HepG2 (cell line): Measurements from ENCODE around the gene PRSS27. TPM values are rescaled to one million over a fixed set of nuclear protein-coding genes. Genes with fewer than 3 reads are reported as not detected.
A peak's percentile ranks its signal among the peaks of the same experiment; 100 is the strongest.

Experiments used
- EED ChIP-seq: sonication (generic); formaldehyde crosslinking; IDR thresholded peaks from 2 replicates; pipeline ENCODE4 v1.5.0; 2020; ENCODE audit warnings: mild to moderate bottlenecking, missing genetic modification reagents
- HMG20B ChIP-seq: conservative IDR thresholded peaks from 2 replicates; pipeline ENCODE4 v1.6.1; 2016; ENCODE audit warnings: missing genetic modification reagents, missing compliant biosample characterization
- HMGA1 ChIP-seq: sonication (generic); formaldehyde crosslinking; conservative IDR thresholded peaks from 2 replicates; pipeline ENCODE4 v1.4.0; 2020; ENCODE audit warnings: missing genetic modification reagents
- JUNB ChIP-seq: sonication (generic); formaldehyde crosslinking; IDR thresholded peaks from 2 replicates; pipeline ENCODE4 v1.8.0; 2022; ENCODE audit warnings: missing genetic modification reagents, mild to moderate bottlenecking, borderline replicate concordance
- KLF13 ChIP-seq: sonication (generic); formaldehyde crosslinking; IDR thresholded peaks from 2 replicates; pipeline ENCODE4 v1.4.0; 2020; ENCODE audit warnings: mild to moderate bottlenecking, missing genetic modification reagents
- MAZ ChIP-seq, 2 experiments: sonication (generic) in 1 of 2; formaldehyde crosslinking in 1 of 2; IDR thresholded peaks; 2 replicates each; pipeline versions ENCODE4 v1.5.0 to v1.6.1; 2012 to 2020; ENCODE audit warnings: low read depth in 2 of 2, mild to moderate bottlenecking in 2 of 2, borderline replicate concordance in 1 of 2, improper control_type of control experiment in 1 of 2, low read length in 1 of 2, missing genetic modification reagents in 1 of 2, moderate library complexity in 1 of 2
- MYC ChIP-seq: sonication (generic); formaldehyde crosslinking; IDR thresholded peaks from 2 replicates; pipeline ENCODE4 v1.9.0; 2021; ENCODE audit warnings: missing genetic modification reagents, borderline replicate concordance
- MYNN ChIP-seq: sonication (generic); formaldehyde crosslinking; IDR thresholded peaks from 2 replicates; pipeline ENCODE4 v1.4.0; 2020; ENCODE audit warnings: mild to moderate bottlenecking, low read depth, missing genetic modification reagents
- NFATC3 ChIP-seq: sonication (generic); formaldehyde crosslinking; IDR thresholded peaks from 2 replicates; pipeline ENCODE4 v1.5.1; 2020; ENCODE audit warnings: mild to moderate bottlenecking, missing genetic modification reagents
- NR2F1 ChIP-seq, 2 experiments: fragments of 450-650 bp in 1 of 2; formaldehyde crosslinking in 1 of 2; IDR thresholded peaks; 2 replicates each; pipeline versions ENCODE4 v1.5.0 to v1.6.1; 2016 to 2020; ENCODE audit warnings: mild to moderate bottlenecking in 1 of 2, missing compliant biosample characterization in 1 of 2, missing genetic modification reagents in 1 of 2, moderate library complexity in 1 of 2
- RARA ChIP-seq: IDR thresholded peaks from 2 replicates; pipeline ENCODE4 v1.6.1; 2016; ENCODE audit warnings: missing genetic modification reagents, missing compliant biosample characterization
- RFX5 ChIP-seq: IDR thresholded peaks from 2 replicates; pipeline ENCODE4 v1.6.1; 2011; ENCODE audit warnings: low read depth, low read length, improper control_type of control experiment
- SP1 ChIP-seq, 2 experiments: fragments of 450-650 bp in 1 of 2; sonication (generic) in 1 of 2; formaldehyde crosslinking in 1 of 2; IDR thresholded peaks; 2 replicates each; pipeline versions ENCODE4 v1.4.0 to v1.6.1; 2016 to 2020; ENCODE audit warnings: missing genetic modification reagents in 1 of 2
- SPEN ChIP-seq: sonication (generic); formaldehyde crosslinking; IDR thresholded peaks from 2 replicates; pipeline ENCODE4 v1.5.1; 2020; ENCODE audit warnings: low read depth, mild to moderate bottlenecking, missing genetic modification reagents
- SUZ12 ChIP-seq: fragments of 150-350 bp; IDR thresholded peaks from 2 replicates; pipeline ENCODE4 v1.6.1; 2014; ENCODE audit warnings: low read depth, low read length
- WIZ ChIP-seq: sonication (generic); formaldehyde crosslinking; IDR thresholded peaks from 2 replicates; pipeline ENCODE4 v1.5.1; 2020; ENCODE audit warnings: mild to moderate bottlenecking, missing genetic modification reagents
- ZC3H4 ChIP-seq: sonication (generic); formaldehyde crosslinking; IDR thresholded peaks from 2 replicates; pipeline ENCODE4 v1.4.0; 2020; ENCODE audit warnings: missing genetic modification reagents, borderline replicate concordance
- ZMYM2 ChIP-seq: sonication (generic); formaldehyde crosslinking; IDR thresholded peaks from 2 replicates; pipeline ENCODE4 v1.8.0; 2022; ENCODE audit warnings: mild to moderate bottlenecking, missing genetic modification reagents
- ZNF335 ChIP-seq: sonication (generic); formaldehyde crosslinking; IDR thresholded peaks from 2 replicates; pipeline ENCODE4 v1.4.0; 2020; ENCODE audit warnings: missing genetic modification reagents
- ZNF484 ChIP-seq: sonication (generic); formaldehyde crosslinking; IDR thresholded peaks from 2 replicates; pipeline ENCODE4 v1.5.1; 2020; ENCODE audit warnings: mild to moderate bottlenecking, low read depth, missing genetic modification reagents, borderline replicate concordance
- ZNF552 ChIP-seq: sonication (generic); formaldehyde crosslinking; IDR thresholded peaks from 2 replicates; pipeline ENCODE4 v1.9.0; 2022; ENCODE audit warnings: missing genetic modification reagents, mild to moderate bottlenecking, borderline replicate concordance
- ZNF558 ChIP-seq: sonication (generic); formaldehyde crosslinking; IDR thresholded peaks from 2 replicates; pipeline ENCODE4 v1.9.0; 2022; ENCODE audit warnings: mild to moderate bottlenecking, missing genetic modification reagents, borderline replicate concordance
- ZNF570 ChIP-seq: sonication (generic); formaldehyde crosslinking; IDR thresholded peaks from 2 replicates; pipeline ENCODE4 v1.4.0; 2020; ENCODE audit warnings: mild to moderate bottlenecking, missing genetic modification reagents, borderline replicate concordance
- ZNF644 ChIP-seq: IDR thresholded peaks from 2 replicates; pipeline ENCODE4 v1.6.1; 2016; ENCODE audit warnings: low read depth
- ZNF7 ChIP-seq: IDR thresholded peaks from 2 replicates; pipeline ENCODE4 v1.6.1; 2016; ENCODE audit warnings: missing biosample characterization, missing genetic modification reagents
- ZNF782 ChIP-seq: sonication (generic); formaldehyde crosslinking; IDR thresholded peaks from 2 replicates; pipeline ENCODE4 v1.4.0; 2020; ENCODE audit warnings: missing genetic modification reagents, mild to moderate bottlenecking, borderline replicate concordance
- polyA plus RNA-seq, 8 experiments: library from polyadenylated mRNA; depleted of rRNA in 3 of 8; stranded (reverse) in 7 of 8; unstranded in 1 of 8; fragments of >200 nt; fragmentation: Illumina TruSeq in 4 of 8; extraction: Trizol in 4 of 8; gene quantifications; 2 replicates each; pipeline versions ENCODE4 v1.2.1 to v1.2.3, GENCODE V29; 2011 to 2016; ENCODE audit warnings: low read depth in 4 of 8, missing spikeins in 1 of 8, mixed read lengths in 1 of 8; ENCODE audit not compliant: insufficient read depth in 1 of 8
- total RNA-seq, 5 experiments: library from RNA; depleted of rRNA; stranded (reverse); fragments of >200 nt; fragmentation: Illumina TruSeq; extraction: Trizol; gene quantifications; 2 replicates each; pipeline ENCODE4 v1.2.3, GENCODE V29; 2016; ENCODE audit warnings: low read depth in 1 of 5
- TF ChIP-seq, protein P1 (sequence below): sonication (generic); formaldehyde crosslinking; IDR thresholded peaks from 2 replicates; pipeline ENCODE4 v1.5.0; 2020; ENCODE audit warnings: mild to moderate bottlenecking, missing genetic modification reagents, moderate library complexity
- TF ChIP-seq, protein P2 (sequence below): sonication (generic); formaldehyde crosslinking; IDR thresholded peaks from 2 replicates; pipeline ENCODE4 v1.4.0; 2020; ENCODE audit warnings: missing genetic modification reagents, borderline replicate concordance

PRSS27 gene
- total and polyA plus RNA-seq, 2 of the 13 experiments (the other 11 are each of a cell fraction or from before 2014, with no cell fraction given) = 0.20 to 0.73 TPM

GRCh38 chr16:2739625-2740430, 19.8 kb upstream of the PRSS27 start (continued):
- TF ChIP-seq RFX5 = no peak
- TF ChIP-seq MYNN (CRISPR knock-in tag) = no peak
- TF ChIP-seq ZNF7 = no peak
- TF ChIP-seq ZNF570 (CRISPR knock-in tag) = no peak
- 0 out of 2 replicates have a peak, but pooled peaks have one; percentile 13 for TF ChIP-seq SPEN (CRISPR knock-in tag)
- no peak for TF ChIP-seq MYC (CRISPR knock-in tag)
- TF ChIP-seq ZNF644 (CRISPR knock-in tag) = no peak
- TF ChIP-seq NR2F1 (CRISPR knock-in tag; IDR thresholded peaks at IDR 0.05) = no peak
- no peak for TF ChIP-seq RARA
- TF ChIP-seq ZNF335 = peak; percentile 94
- TF ChIP-seq MAZ (IDR thresholded peaks at IDR 0.05; ENCODE audit: borderline replicate concordance, low read depth, low read length) = no peak
- no peak for TF ChIP-seq MAZ (CRISPR knock-in tag; IDR thresholded peaks at IDR 0.05; ENCODE audit: low read depth)
- TF ChIP-seq ZMYM2 (CRISPR knock-in tag) = no peak
- no peak for TF ChIP-seq ZNF558 (CRISPR knock-in tag)
- TF ChIP-seq SUZ12 = no peak
- no peak for TF ChIP-seq EED
- no peak for TF ChIP-seq ZNF782
- TF ChIP-seq SP1 (IDR thresholded peaks at IDR 0.05) = no peak
- TF ChIP-seq SP1 (CRISPR knock-in tag; IDR thresholded peaks at IDR 0.05) = no peak
- no peak for TF ChIP-seq ZC3H4 (CRISPR knock-in tag)
- TF ChIP-seq JUNB = no peak
- TF ChIP-seq HMGA1 = no peak
- TF ChIP-seq WIZ (CRISPR knock-in tag) = no peak
- TF ChIP-seq ZNF484 = no peak
- TF ChIP-seq, protein P1, sequence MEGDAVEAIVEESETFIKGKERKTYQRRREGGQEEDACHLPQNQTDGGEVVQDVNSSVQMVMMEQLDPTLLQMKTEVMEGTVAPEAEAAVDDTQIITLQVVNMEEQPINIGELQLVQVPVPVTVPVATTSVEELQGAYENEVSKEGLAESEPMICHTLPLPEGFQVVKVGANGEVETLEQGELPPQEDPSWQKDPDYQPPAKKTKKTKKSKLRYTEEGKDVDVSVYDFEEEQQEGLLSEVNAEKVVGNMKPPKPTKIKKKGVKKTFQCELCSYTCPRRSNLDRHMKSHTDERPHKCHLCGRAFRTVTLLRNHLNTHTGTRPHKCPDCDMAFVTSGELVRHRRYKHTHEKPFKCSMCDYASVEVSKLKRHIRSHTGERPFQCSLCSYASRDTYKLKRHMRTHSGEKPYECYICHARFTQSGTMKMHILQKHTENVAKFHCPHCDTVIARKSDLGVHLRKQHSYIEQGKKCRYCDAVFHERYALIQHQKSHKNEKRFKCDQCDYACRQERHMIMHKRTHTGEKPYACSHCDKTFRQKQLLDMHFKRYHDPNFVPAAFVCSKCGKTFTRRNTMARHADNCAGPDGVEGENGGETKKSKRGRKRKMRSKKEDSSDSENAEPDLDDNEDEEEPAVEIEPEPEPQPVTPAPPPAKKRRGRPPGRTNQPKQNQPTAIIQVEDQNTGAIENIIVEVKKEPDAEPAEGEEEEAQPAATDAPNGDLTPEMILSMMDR = no peak
- no peak for TF ChIP-seq HMG20B (CRISPR knock-in tag)
- TF ChIP-seq NFATC3 (CRISPR knock-in tag) = no peak
- TF ChIP-seq ZNF552 = no peak
- TF ChIP-seq, protein P2, sequence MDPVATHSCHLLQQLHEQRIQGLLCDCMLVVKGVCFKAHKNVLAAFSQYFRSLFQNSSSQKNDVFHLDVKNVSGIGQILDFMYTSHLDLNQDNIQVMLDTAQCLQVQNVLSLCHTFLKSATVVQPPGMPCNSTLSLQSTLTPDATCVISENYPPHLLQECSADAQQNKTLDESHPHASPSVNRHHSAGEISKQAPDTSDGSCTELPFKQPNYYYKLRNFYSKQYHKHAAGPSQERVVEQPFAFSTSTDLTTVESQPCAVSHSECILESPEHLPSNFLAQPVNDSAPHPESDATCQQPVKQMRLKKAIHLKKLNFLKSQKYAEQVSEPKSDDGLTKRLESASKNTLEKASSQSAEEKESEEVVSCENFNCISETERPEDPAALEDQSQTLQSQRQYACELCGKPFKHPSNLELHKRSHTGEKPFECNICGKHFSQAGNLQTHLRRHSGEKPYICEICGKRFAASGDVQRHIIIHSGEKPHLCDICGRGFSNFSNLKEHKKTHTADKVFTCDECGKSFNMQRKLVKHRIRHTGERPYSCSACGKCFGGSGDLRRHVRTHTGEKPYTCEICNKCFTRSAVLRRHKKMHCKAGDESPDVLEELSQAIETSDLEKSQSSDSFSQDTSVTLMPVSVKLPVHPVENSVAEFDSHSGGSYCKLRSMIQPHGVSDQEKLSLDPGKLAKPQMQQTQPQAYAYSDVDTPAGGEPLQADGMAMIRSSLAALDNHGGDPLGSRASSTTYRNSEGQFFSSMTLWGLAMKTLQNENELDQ (CRISPR knock-in tag) = no peak
- TF ChIP-seq KLF13 (CRISPR knock-in tag) = no peak
